Epithelial cell of proximal tubule (primary cell): ENCODE data around the gene EHBP1. TPM values are rescaled to one million over a fixed set of nuclear protein-coding genes. Genes with fewer than 3 reads are reported as not detected.

Source experiments
- DNase-seq: peaks from one replicate; pipeline ENCODE4 v3.0.0-alpha.2; 2011; ENCODE audit warnings: low read depth
- H3K4me3 ChIP-seq: 2 replicates; pipeline ENCODE4 v1.5.1; 2011; ENCODE audit warnings: low read depth, mild to moderate bottlenecking, low read length
- CTCF ChIP-seq: conservative IDR thresholded peaks from 2 replicates; pipeline ENCODE4 v1.5.1; 2012; ENCODE audit warnings: low read depth, mild to moderate bottlenecking, low read length
- total RNA-seq: library from RNA; depleted of rRNA; stranded (reverse); fragments of >200 nt; gene quantifications from 2 replicates; pipeline ENCODE4 v1.2.3, GENCODE V29; 2015

Gene EHBP1
- total RNA-seq, 1 donor from 2014 or later: 18.1 TPM

- TF ChIP-seq CTCF: no peak
- no peak overlapping the region for H3K4me3 ChIP-seq
- DNase-seq: no peak
These were observed 339.1 kb downstream of the EHBP1 start for GRCh38 chr2:63044362-63045327.

DNA sequence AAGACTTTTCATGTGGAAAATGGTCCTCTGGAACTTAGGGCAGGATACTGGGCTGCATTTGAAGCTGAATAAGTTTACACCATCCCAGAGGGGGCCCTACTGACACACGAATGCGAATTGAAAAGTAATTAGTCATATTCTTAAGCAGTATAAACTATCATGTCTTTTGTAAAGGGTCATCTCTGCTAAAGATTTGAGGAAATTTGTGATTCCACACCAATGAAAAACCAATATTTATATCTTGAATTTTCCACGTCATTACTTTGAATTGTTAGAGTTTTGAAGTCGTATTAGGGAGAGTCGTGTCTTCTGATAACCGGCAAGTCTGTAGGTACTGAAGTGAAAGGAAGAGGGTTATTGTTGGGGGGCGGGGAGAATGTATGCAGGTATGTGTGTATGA is 341.0 kb downstream of the EHBP1 start:
- H3K4me3 ChIP-seq: no peak overlapping the region
- no peak for TF ChIP-seq CTCF
- no peak for DNase-seq

DNA sequence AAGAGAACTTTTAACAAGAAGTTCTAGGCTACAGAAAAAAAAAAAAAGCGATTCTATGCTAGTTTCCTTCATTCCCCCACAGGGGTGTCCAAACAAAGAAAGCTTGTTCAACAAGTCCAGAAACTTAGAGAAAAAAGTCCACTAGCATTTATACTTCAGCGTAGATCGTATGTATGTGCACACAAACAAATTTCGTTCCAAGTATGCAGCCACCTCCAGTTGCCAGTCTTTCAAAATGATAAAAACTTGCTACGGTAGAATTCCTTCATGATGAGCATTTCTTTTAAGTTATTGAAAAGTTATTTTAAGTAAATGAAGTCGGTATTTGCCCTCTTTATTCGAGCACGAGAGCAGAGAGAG is 341.4 kb downstream of the EHBP1 start:
- no peak for TF ChIP-seq CTCF
- H3K4me3 ChIP-seq: no peak overlapping the region
- no peak for DNase-seq

GRCh38 chr2:63047321-63048279 is 342.1 kb downstream of the EHBP1 start:
- no peak for DNase-seq
- H3K4me3 ChIP-seq: no peak overlapping the region
- TF ChIP-seq CTCF: no peak

DNA sequence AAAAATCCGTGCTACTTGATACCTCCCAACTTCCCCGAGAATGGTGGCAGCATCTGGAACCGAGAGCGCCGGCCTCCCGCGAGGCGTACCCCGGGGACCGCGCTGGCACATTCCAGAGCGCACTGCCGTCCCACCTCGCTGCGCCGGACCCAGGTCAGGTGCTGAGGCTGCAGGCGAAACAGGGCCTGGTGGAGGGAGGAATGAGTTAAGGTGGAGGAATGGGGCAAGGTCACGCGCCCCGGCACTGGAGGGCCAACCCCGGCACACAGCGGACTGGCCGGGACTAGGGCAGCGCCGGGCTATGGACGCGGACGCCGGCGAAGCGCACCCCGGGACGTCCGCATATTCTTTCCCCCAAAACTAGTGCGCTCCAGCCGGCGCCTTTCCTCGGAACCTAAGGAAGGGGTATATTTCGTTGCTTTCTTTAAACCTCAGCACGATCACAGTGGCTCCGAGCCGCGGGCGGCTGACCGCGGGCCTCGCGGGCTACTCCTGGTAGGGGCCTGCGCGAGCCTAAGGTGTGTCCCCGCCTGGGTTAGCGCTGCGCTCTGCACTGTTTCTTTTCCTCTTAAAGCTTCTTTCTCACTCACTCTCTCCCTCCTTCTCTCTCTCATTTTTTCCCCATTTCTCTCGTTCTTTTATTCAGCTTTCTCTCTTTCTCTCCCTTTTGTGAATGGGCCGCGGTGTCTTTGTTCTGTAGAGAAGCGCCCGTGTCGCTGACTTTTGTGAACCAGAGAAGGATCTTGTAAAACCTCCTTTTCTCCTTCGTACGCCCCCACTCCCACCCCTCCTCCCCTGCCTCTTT is 343.1 kb downstream of the EHBP1 start:
- no peak for TF ChIP-seq CTCF
- H3K4me3 ChIP-seq: no peak overlapping the region
- no peak for DNase-seq

DNA sequence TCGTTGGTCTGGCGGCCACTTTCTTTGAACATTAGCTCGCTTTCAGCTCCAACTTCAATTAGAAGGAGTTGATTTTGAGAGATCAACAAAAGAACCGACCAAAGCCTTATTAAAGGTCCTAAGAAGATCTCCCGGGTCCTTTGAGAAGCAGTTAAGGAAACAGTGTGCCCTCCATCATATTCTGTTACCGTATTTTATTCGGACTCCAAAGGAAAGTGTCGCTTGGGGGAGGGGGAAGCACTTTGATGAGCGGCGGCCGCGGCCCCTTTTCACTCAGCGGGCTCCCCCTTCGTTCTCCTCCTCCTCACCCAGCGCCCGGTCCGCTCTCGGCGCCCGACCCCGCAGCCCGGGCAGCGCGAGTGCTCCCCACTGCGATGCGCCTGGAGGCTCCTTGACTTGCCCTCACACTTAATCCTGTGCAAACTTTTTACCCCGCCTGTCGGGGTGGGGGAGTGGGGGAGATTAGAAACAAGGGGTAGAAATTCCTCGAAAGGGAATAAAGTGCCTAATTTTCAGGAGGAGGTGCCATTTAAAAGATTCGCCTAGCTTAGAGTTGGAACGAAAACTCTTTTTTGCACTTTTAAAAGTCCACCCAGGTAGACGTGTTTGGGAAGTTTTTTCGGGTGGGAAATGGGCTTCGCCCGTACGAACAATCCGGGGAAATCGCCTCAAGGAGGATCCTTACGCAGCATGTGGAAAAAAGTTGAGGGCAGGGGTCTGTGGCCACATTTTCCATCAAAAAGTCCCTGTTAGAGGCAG is 343.9 kb downstream of the EHBP1 start:
- no peak for DNase-seq
- TF ChIP-seq CTCF: no peak
- H3K4me3 ChIP-seq: peak overlapping the region; percentile 65
